Natural killer cell (primary cell): ENCODE data around the gene ATG12. TPM values are rescaled to one million over a fixed set of nuclear protein-coding genes. Genes with fewer than 3 reads are reported as not detected.

Experiments used
- ATAC-seq, 3 donors: fragments of 150-1000 bp in 2 of 3; fragments of 200-7000 bp in 1 of 3; cut with Tn5 transposase; 1 replicate in 1 of 3; 2 replicates in 2 of 3; pipeline ENCODE4 v1.10.0; 2021; ENCODE audit warnings: mild to moderate bottlenecking in 2 of 3, moderate library complexity in 2 of 3
- DNase-seq, 2 donors: peaks; one replicate each; pipeline versions ENCODE4 v3.0.0 to v3.0.0-alpha.2; 2013 to 2021; ENCODE audit warnings: mixed read lengths in 1 of 2
- H3K27ac ChIP-seq: one replicate; pipeline ENCODE4 v1.5.1; 2013; ENCODE audit warnings: mild to moderate bottlenecking, low read length
- H3K27me3 ChIP-seq: one replicate; pipeline ENCODE4 v1.6.1; 2013; ENCODE audit warnings: low read length; ENCODE audit not compliant: control insufficient read depth, insufficient read depth
- H3K36me3 ChIP-seq: one replicate; pipeline ENCODE4 v1.6.1; 2013; ENCODE audit warnings: low read length; ENCODE audit not compliant: control insufficient read depth, insufficient read depth
- H3K4me1 ChIP-seq: one replicate; pipeline ENCODE4 v1.6.1; 2013; ENCODE audit warnings: low read length; ENCODE audit not compliant: control insufficient read depth, insufficient read depth
- H3K4me3 ChIP-seq: one replicate; pipeline ENCODE4 v1.5.1; 2013; ENCODE audit warnings: low read length
- H3K9me3 ChIP-seq: one replicate; pipeline ENCODE4 v1.6.1; 2013; ENCODE audit warnings: low read length; ENCODE audit not compliant: control insufficient read depth, insufficient read depth
- H3K27ac Mint-ChIP-seq, 2 donors: one replicate each; pipeline ENCODE4 v1.8.0; 2022; ENCODE audit warnings: mild to moderate bottlenecking in 2 of 2, mixed read lengths in 2 of 2, moderate library complexity in 1 of 2
- H3K27me3 Mint-ChIP-seq, 2 donors: one replicate each; pipeline ENCODE4 v1.8.0; 2022; ENCODE audit warnings: low read depth in 2 of 2, mixed read lengths in 2 of 2
- H3K36me3 Mint-ChIP-seq: one replicate; pipeline ENCODE4 v1.8.0; 2022; ENCODE audit warnings: mixed read lengths
- H3K4me1 Mint-ChIP-seq, 2 donors: one replicate each; pipeline ENCODE4 v1.8.0; 2022; ENCODE audit warnings: mixed read lengths in 2 of 2
- H3K4me3 Mint-ChIP-seq: one replicate; pipeline ENCODE4 v1.8.0; 2022; ENCODE audit warnings: mild to moderate bottlenecking, moderate library complexity, mixed read lengths
- H3K9me3 Mint-ChIP-seq, 2 donors: one replicate each; pipeline ENCODE4 v1.8.0; 2022; ENCODE audit warnings: mixed read lengths in 2 of 2
- CTCF ChIP-seq: fragments of 200-600 bp; IDR thresholded peaks from one replicate; pipeline ENCODE4 v1.8.0; 2022; ENCODE audit warnings: antibody characterized with exemption
- WGBS: methylation state at CpG from one replicate; pipeline ENCODE4 v1.1.7; 2013; ENCODE audit warnings: missing lambda C conversion rate; ENCODE audit not compliant: insufficient coverage; 5-methylcytosine and 5-hydroxymethylcytosine counted together
- intact Hi-C: fragments of 100-400 bp; cut with micrococcal nuclease; formaldehyde crosslinking; loops from one replicate; pipeline ENCODE4 v1.14.2; 2022
- total RNA-seq, 4 donors: library from RNA; stranded (reverse); fragments of 120-200 nt in 1 of 4; gene quantifications; one replicate each; pipeline versions ENCODE4 v1.2.3 to v1.2.4, GENCODE V29; 2013 to 2022

Gene ATG12
- total RNA-seq, 3 donors from 2014 or later (not counting 1 experiment from before 2014, with no cell fraction given), result 88.9 to 108 (median 92.9) TPM

- intact Hi-C loops, result no loop called here
- no peak overlapping the region for H3K4me3 ChIP-seq
- TF ChIP-seq CTCF, result no peak
- H3K4me1 Mint-ChIP-seq, result no peaks in the 10 kb centered on the region
- no peaks in the 10 kb centered on the region for H3K9me3 Mint-ChIP-seq
- no peaks in the 10 kb centered on the region for H3K4me1 ChIP-seq
- H3K36me3 Mint-ChIP-seq, result no peaks in the 10 kb centered on the region
- DNase-seq (no peak), ATAC-seq (no peak)
- H3K4me3 Mint-ChIP-seq, result no peak overlapping the region
- peaks cover 21 to 61% of the 10 kb centered on the region in 2 donors for H3K27me3 Mint-ChIP-seq
- H3K9me3 ChIP-seq, result no peaks in the 10 kb centered on the region
- H3K27ac Mint-ChIP-seq, result no peak overlapping the region
- H3K27ac ChIP-seq, result no peak overlapping the region
- no peaks in the 10 kb centered on the region for H3K36me3 ChIP-seq
- no CpG with 5 or more reads among the region's 2 CpGs for WGBS
- peaks cover 11% of the 10 kb centered on the region for H3K27me3 ChIP-seq
Measured at GRCh38 chr5:115807654-115808052, 33.7 kb downstream of the ATG12 start.

GRCh38 chr5:115806986-115807653 is 34.2 kb downstream of the ATG12 start:
- Mint-ChIP-seq H3K4me3 (no peak overlapping the region), H3K27ac (no peak overlapping the region), H3K9me3 (no peaks in the 10 kb centered on the region), H3K36me3 (no peaks in the 10 kb centered on the region), H3K27me3 (peaks cover 24 to 62% of the 10 kb centered on the region in 2 donors), H3K4me1 (no peaks in the 10 kb centered on the region)
- no peak overlapping the region for H3K4me3 ChIP-seq
- H3K4me1 ChIP-seq, result no peaks in the 10 kb centered on the region
- DNase-seq (no peak), ATAC-seq (no peak)
- no peaks in the 10 kb centered on the region for H3K36me3 ChIP-seq
- intact Hi-C loops, result no loop called here
- WGBS, result 94% methylated on average over 2 of the region's 2 CpGs
- no peak overlapping the region for H3K27ac ChIP-seq
- H3K27me3 ChIP-seq, result peaks cover 9% of the 10 kb centered on the region
- no peak for TF ChIP-seq CTCF
- H3K9me3 ChIP-seq, result no peaks in the 10 kb centered on the region

- Histone ChIP-seq H3K9me3 (no peaks in the 10 kb centered on the region), H3K27ac (no peak overlapping the region), H3K27me3 (no peaks in the 10 kb centered on the region), H3K36me3 (no peaks in the 10 kb centered on the region), H3K4me3 (no peak overlapping the region), H3K4me1 (no peaks in the 10 kb centered on the region)
- intact Hi-C loops, result no loop called here
- no peak for TF ChIP-seq CTCF
- H3K4me3 Mint-ChIP-seq, result no peak overlapping the region
- WGBS, result 80% methylated on average over 1 of the region's 1 CpG
- H3K27me3 Mint-ChIP-seq, result peaks cover 24 to 54% of the 10 kb centered on the region in 2 donors
- no peaks in the 10 kb centered on the region for H3K4me1 Mint-ChIP-seq
- no peaks in the 10 kb centered on the region for H3K36me3 Mint-ChIP-seq
- no peak overlapping the region for H3K27ac Mint-ChIP-seq
- DNase-seq (no peak), ATAC-seq (no peak)
- no peaks in the 10 kb centered on the region for H3K9me3 Mint-ChIP-seq
Measured at GRCh38 chr5:115801984-115802383, 39.4 kb downstream of the ATG12 start.

GRCh38 chr5:115801152-115801551 is 40.2 kb downstream of the ATG12 start:
- no peak overlapping the region for H3K27ac Mint-ChIP-seq
- H3K4me3 Mint-ChIP-seq, result no peak overlapping the region
- H3K4me1 ChIP-seq, result no peaks in the 10 kb centered on the region
- no peaks in the 10 kb centered on the region for H3K9me3 Mint-ChIP-seq
- no peak overlapping the region for H3K27ac ChIP-seq
- H3K36me3 ChIP-seq, result no peaks in the 10 kb centered on the region
- no peak for ATAC-seq
- no peaks in the 10 kb centered on the region for H3K9me3 ChIP-seq
- DNase-seq, result no peak
- H3K27me3 ChIP-seq, result no peaks in the 10 kb centered on the region
- intact Hi-C loops, result no loop called here
- no peak overlapping the region for H3K4me3 ChIP-seq
- WGBS, result 91% methylated on average over 2 of the region's 2 CpGs
- H3K4me1 Mint-ChIP-seq, result no peaks in the 10 kb centered on the region
- H3K27me3 Mint-ChIP-seq, result peaks cover 24 to 47% of the 10 kb centered on the region in 2 donors
- no peak for TF ChIP-seq CTCF
- no peaks in the 10 kb centered on the region for H3K36me3 Mint-ChIP-seq
